ENCODE measurements around the gene MMP21. TPM values are rescaled to one million over a fixed set of nuclear protein-coding genes. Genes with fewer than 3 reads are reported as not detected.
A peak's percentile ranks its signal among the peaks of the same experiment; 100 is the strongest.

MMP21 gene
- total and polyA plus RNA-seq, 2 of the 13 experiments (the other 11 are each of a cell fraction or from before 2014, with no cell fraction given), result not detected

- TF ChIP-seq IRF9 (CRISPR knock-in tag; IDR thresholded peaks at IDR 0.05; ENCODE audit: borderline replicate concordance) (peak; percentile 61; the same call in 1 of the 2 replicates), ZNF512 (CRISPR knock-in tag; IDR thresholded peaks at IDR 0.05) (0 out of 2 replicates have a peak, but pooled peaks have one; percentile 68), ZFP90 (CRISPR knock-in tag; IDR thresholded peaks at IDR 0.05; ENCODE audit: borderline replicate concordance) (peak; percentile 56; the same call in 1 of the 2 replicates), ZNF713 (CRISPR knock-in tag; IDR thresholded peaks at IDR 0.05) (0 out of 2 replicates have a peak, but pooled peaks have one; percentile 79), HDAC2 (CRISPR knock-in tag; IDR thresholded peaks at IDR 0.05) (peak; percentile 97), ZNF34 (CRISPR knock-in tag; IDR thresholded peaks at IDR 0.05; ENCODE audit: borderline replicate concordance) (peak; percentile 82; the same call in 1 of the 2 replicates), ZSCAN12 (CRISPR knock-in tag; IDR thresholded peaks at IDR 0.05) (no peak), HNRNPH1 (optimal IDR thresholded peaks at IDR 0.05; ENCODE audit: low read depth, low read length) (peak; percentile 43), ZNF7 (CRISPR knock-in tag; IDR thresholded peaks at IDR 0.05) (no peak), ATM (IDR thresholded peaks at IDR 0.05; ENCODE audit: borderline replicate concordance) (no peak), SYNCRIP (IDR thresholded peaks at IDR 0.05; ENCODE audit: insufficient read depth, low read depth, low read length) (no peak), BATF2 (CRISPR knock-in tag; IDR thresholded peaks at IDR 0.05) (no peak), ZNF432 (CRISPR knock-in tag; IDR thresholded peaks at IDR 0.05; ENCODE audit: borderline replicate concordance) (no peak), ZNF546 (CRISPR knock-in tag; conservative IDR thresholded peaks at IDR 0.05) (0 out of 2 replicates have a peak, but pooled peaks have one; percentile 38), ZSCAN22 (CRISPR knock-in tag; IDR thresholded peaks at IDR 0.05) (no peak), ZNF256 (CRISPR knock-in tag; conservative IDR thresholded peaks at IDR 0.05) (no peak), PLRG1 (conservative IDR thresholded peaks at IDR 0.05) (no peak), ZNF362 (CRISPR knock-in tag; IDR thresholded peaks at IDR 0.05; ENCODE audit: borderline replicate concordance) (peak; percentile 64), ZBTB33 (CRISPR knock-in tag; IDR thresholded peaks at IDR 0.05) (peak; percentile 76; the same call in 1 of the 2 replicates), ZNF782 (CRISPR knock-in tag; IDR thresholded peaks at IDR 0.05; ENCODE audit: borderline replicate concordance) (0 out of 2 replicates have a peak, but pooled peaks have one; percentile 41), ZNF629 (CRISPR knock-in tag; conservative IDR thresholded peaks at IDR 0.05) (no peak; the same call in 1 of the 2 replicates), SAFB2 (CRISPR knock-in tag; IDR thresholded peaks at IDR 0.05; ENCODE audit: borderline replicate concordance, low read depth) (peak; percentile 67; the same call in 1 of the 2 replicates)
Observed at GRCh38 chr10:125792342-125793300, 17.0 kb upstream of the MMP21 start (continued).
